HEK293 (cell line): ENCODE measurements around the gene FAM83F.
A peak's percentile ranks its signal among the peaks of the same experiment; 100 is the strongest.

Source experiments
- CTCF ChIA-PET: fragments of 350-600 bp; formaldehyde crosslinking; extraction: SDS; loops from one replicate; lab custom pipeline; 2021; ENCODE audit warnings: antibody characterized with exemption; lab: Yijun Ruan, JAX
- POLR2A ChIA-PET: fragments of 300-600 bp; formaldehyde crosslinking; extraction: SDS; loops from one replicate; lab custom pipeline; 2020; ENCODE audit warnings: antibody characterized with exemption, inconsistent platforms; lab: Yijun Ruan, JAX
- H3K27ac ChIP-seq: fragments of 200-500 bp; sonication (Bioruptor generic); 2 replicates; pipeline ENCODE4 v1.5.1; 2014; ENCODE audit warnings: low read depth, low read length, control low read depth, inconsistent platforms; ENCODE audit errors: extremely low read depth
- H3K36me3 ChIP-seq, 2 experiments: fragments of 200-500 bp in 1 of 2; sonication (Bioruptor generic) in 1 of 2; 1 replicate in 1 of 2; 2 replicates in 1 of 2; pipeline ENCODE4 v1.5.1; 2014 to 2017; ENCODE audit warnings: inconsistent platforms in 2 of 2, low read length in 2 of 2; ENCODE audit not compliant: control insufficient read depth in 2 of 2, insufficient read depth in 1 of 2
- H3K4me1 ChIP-seq: fragments of 200-500 bp; sonication (Bioruptor generic); 2 replicates; pipeline ENCODE4 v1.5.1; 2014; ENCODE audit warnings: mild to moderate bottlenecking, low read length, inconsistent platforms; ENCODE audit not compliant: control insufficient read depth, insufficient read depth
- H3K4me3 ChIP-seq: 2 replicates; pipeline ENCODE4 v1.5.1; 2011; ENCODE audit warnings: low read depth, mild to moderate bottlenecking, control low read depth, low read length, moderate library complexity
- H3K9me3 ChIP-seq: fragments of 200-500 bp; sonication (Bioruptor generic); 2 replicates; pipeline ENCODE4 v1.5.1; 2014; ENCODE audit warnings: low read depth, low read length, inconsistent platforms; ENCODE audit not compliant: control insufficient read depth, insufficient read depth
- EGR2 ChIP-seq: fragments of 450-650 bp; formaldehyde crosslinking; IDR thresholded peaks from 2 replicates; pipeline ENCODE4 v1.5.1; 2016; ENCODE audit warnings: low read depth, missing biosample characterization, missing genetic modification characterization
- PRDM10 ChIP-seq: fragments of 450-650 bp; formaldehyde crosslinking; IDR thresholded peaks from 2 replicates; pipeline ENCODE4 v1.5.1; 2016; ENCODE audit warnings: missing biosample characterization, missing genetic modification characterization
- ZBTB21 ChIP-seq: fragments of 450-650 bp; formaldehyde crosslinking; IDR thresholded peaks from 2 replicates; pipeline ENCODE4 v1.5.1; 2017; ENCODE audit warnings: missing biosample characterization, missing genetic modification characterization
- ZNF157 ChIP-seq: fragments of 450-650 bp; formaldehyde crosslinking; IDR thresholded peaks from 2 replicates; pipeline ENCODE4 v1.5.1; 2016; ENCODE audit warnings: missing biosample characterization, missing genetic modification characterization
- ZNF398 ChIP-seq: fragments of 450-650 bp; formaldehyde crosslinking; IDR thresholded peaks from 2 replicates; pipeline ENCODE4 v1.5.1; 2017; ENCODE audit warnings: missing biosample characterization, missing genetic modification characterization
- ZNF514 ChIP-seq: fragments of 450-650 bp; formaldehyde crosslinking; IDR thresholded peaks from 2 replicates; pipeline ENCODE4 v1.5.1; 2016; ENCODE audit warnings: missing biosample characterization, missing genetic modification characterization
- ZNF571 ChIP-seq: fragments of 450-650 bp; formaldehyde crosslinking; IDR thresholded peaks from 2 replicates; pipeline ENCODE4 v1.5.0; 2017; ENCODE audit warnings: missing biosample characterization, missing genetic modification characterization
- ZNF585B ChIP-seq: fragments of 450-650 bp; formaldehyde crosslinking; IDR thresholded peaks from 2 replicates; pipeline ENCODE4 v1.5.1; 2016; ENCODE audit warnings: missing biosample characterization, missing genetic modification characterization
- ZNF629 ChIP-seq: fragments of 450-650 bp; formaldehyde crosslinking; IDR thresholded peaks from 2 replicates; pipeline ENCODE4 v1.5.1; 2017; ENCODE audit warnings: missing biosample characterization, missing genetic modification characterization
- ZNF670 ChIP-seq: fragments of 450-650 bp; formaldehyde crosslinking; IDR thresholded peaks from 2 replicates; pipeline ENCODE4 v1.5.1; 2016; ENCODE audit warnings: missing biosample characterization, missing genetic modification characterization, low read depth
- ZNF747 ChIP-seq: fragments of 450-650 bp; formaldehyde crosslinking; IDR thresholded peaks from 2 replicates; pipeline ENCODE4 v1.5.1; 2016; ENCODE audit warnings: missing biosample characterization, missing genetic modification characterization
- ZNF76 ChIP-seq: fragments of 450-650 bp; formaldehyde crosslinking; IDR thresholded peaks from 2 replicates; pipeline ENCODE4; 2016; ENCODE audit warnings: low read depth, missing biosample characterization, missing genetic modification characterization, borderline replicate concordance
- ZNF837 ChIP-seq: fragments of 450-650 bp; formaldehyde crosslinking; IDR thresholded peaks from 2 replicates; pipeline ENCODE4 v1.5.1; 2016; ENCODE audit warnings: missing biosample characterization, missing genetic modification characterization
- TF ChIP-seq, protein P1 (sequence below): fragments of 450-650 bp; formaldehyde crosslinking; IDR thresholded peaks from 2 replicates; pipeline ENCODE4; 2016; ENCODE audit warnings: missing biosample characterization, missing genetic modification characterization
- TF ChIP-seq, protein P2 (sequence below): fragments of 450-650 bp; IDR thresholded peaks from 2 replicates; pipeline ENCODE4 v1.5.1; 2018; ENCODE audit warnings: missing biosample characterization, mild to moderate bottlenecking, missing genetic modification characterization
- TF ChIP-seq, protein P3 (sequence below): fragments of 450-650 bp; formaldehyde crosslinking; IDR thresholded peaks from 2 replicates; pipeline ENCODE4 v1.5.1; 2016; ENCODE audit warnings: missing biosample characterization, missing genetic modification characterization, borderline replicate concordance

FAM83F gene

DNA sequence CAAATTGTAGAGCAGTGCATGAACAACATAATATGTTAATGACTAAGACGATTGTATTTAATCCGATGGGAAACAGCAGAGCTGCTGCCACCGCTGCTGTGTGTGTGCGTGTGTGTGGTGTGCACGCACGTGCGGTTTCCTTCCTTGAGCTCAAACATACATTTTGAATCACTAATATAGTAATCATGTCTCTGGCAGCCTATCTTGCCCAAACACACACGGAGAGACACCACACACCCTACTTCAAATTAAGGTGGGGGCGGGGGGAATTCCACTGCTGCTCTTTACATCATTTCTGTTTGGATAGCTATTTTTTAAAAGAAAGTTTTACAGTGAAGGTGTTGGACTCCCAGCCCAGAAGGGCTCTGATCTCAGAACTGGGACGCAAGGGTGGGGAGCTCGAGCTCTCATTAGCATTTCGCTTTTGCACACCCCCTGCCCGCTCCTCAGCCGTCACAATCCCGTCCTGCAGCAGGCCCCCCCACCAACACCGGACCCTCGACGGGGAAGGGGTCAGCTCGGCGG lies 651 bp upstream of the FAM83F start:
- H3K4me1 ChIP-seq: 0 out of 2 replicates have a peak, but pooled peaks cover 5% of the 10 kb centered on the region
- H3K27ac ChIP-seq: no peak overlapping the region
- POLR2A ChIA-PET: no interaction called here
- H3K4me3 ChIP-seq: no peak overlapping the region
- no peaks in the 10 kb centered on the region for H3K9me3 ChIP-seq
- CTCF ChIA-PET: interaction anchor here (0.5 to 1.6 kb wide), 4 partner anchors 11 to 922 kb away, joined by 3 to 4 read pairs (median 3); no protein-coding TSS in a partner anchor
- H3K36me3 ChIP-seq: no peaks in the 10 kb centered on the region
- no peak for TF ChIP-seq ZNF571 (tag by site-specific recombination)
- no peak for TF ChIP-seq ZNF747 (tag by site-specific recombination)
- TF ChIP-seq, all 188 proteins: peak for 0

DNA sequence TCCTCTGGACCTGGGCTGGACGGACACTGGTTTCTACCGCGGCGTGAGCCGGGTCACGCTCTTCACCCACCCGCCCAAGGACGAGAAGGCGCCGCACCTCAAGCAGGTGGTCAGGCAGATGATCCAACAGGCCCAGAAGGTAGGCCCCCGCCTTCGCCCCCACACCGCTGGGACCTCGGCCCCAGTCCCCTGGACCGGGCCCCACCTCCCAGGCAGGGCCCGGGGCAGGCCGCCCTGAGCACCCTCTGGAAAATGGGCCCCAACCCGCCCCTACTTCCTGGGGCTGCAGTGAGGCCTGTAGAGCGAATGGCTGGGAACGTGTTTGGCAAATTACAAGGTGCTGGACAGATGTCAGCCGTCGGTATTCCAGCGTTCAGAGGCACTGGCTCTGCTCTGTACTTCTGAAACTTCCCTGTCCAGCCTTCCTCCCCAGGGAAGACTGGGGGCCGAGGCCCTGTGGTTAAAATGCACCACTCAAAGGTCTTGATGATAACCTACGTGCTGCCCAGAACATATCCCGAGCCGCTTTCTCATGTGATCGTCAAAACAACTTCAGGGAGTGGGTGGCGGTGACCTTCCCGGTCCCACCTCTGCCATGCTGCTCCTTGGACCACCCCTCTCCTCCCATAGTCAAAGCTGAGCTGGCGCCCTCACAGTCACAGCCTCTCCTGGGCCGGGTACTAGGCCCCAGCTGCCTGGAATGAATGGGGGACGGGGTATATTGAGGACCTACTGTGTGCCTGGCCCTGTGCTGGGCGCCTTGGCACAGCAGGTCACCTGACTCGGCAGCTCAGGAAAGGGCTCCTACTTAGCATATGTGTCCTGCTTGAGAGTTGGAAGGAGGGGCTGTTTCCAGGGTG lies 869 bp downstream of the FAM83F start:
- no peak overlapping the region for H3K27ac ChIP-seq
- H3K4me1 ChIP-seq: 0 out of 2 replicates have a peak, but pooled peaks cover 5% of the 10 kb centered on the region
- TF ChIP-seq ZNF585B (tag by site-specific recombination) (no peak), ZNF837 (tag by site-specific recombination) (no peak), ZNF514 (tag by site-specific recombination) (no peak), ZNF398 (no peak)
- TF ChIP-seq, protein P1, sequence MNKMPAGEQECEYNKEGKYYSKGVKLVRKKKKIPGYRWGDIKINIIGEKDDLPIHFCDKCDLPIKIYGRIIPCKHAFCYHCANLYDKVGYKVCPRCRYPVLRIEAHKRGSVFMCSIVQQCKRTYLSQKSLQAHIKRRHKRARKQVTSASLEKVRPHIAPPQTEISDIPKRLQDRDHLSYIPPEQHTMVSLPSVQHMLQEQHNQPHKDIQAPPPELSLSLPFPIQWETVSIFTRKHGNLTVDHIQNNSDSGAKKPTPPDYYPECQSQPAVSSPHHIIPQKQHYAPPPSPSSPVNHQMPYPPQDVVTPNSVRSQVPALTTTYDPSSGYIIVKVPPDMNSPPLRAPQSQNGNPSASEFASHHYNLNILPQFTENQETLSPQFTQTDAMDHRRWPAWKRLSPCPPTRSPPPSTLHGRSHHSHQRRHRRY (tag by site-specific recombination): no peak
- TF ChIP-seq, protein P2, sequence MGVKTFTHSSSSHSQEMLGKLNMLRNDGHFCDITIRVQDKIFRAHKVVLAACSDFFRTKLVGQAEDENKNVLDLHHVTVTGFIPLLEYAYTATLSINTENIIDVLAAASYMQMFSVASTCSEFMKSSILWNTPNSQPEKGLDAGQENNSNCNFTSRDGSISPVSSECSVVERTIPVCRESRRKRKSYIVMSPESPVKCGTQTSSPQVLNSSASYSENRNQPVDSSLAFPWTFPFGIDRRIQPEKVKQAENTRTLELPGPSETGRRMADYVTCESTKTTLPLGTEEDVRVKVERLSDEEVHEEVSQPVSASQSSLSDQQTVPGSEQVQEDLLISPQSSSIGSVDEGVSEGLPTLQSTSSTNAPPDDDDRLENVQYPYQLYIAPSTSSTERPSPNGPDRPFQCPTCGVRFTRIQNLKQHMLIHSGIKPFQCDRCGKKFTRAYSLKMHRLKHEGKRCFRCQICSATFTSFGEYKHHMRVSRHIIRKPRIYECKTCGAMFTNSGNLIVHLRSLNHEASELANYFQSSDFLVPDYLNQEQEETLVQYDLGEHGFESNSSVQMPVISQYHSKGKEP (tag by site-specific recombination): no peak
- TF ChIP-seq, all 188 proteins: peak for 0
- no peaks in the 10 kb centered on the region for H3K9me3 ChIP-seq
- ChIA-PET CTCF (interaction anchor here (0.6 to 1.6 kb wide), 2 partner anchors 29 to 106 kb away, joined by 3 to 4 read pairs; no protein-coding TSS in a partner anchor), POLR2A (no interaction called here)
- H3K4me3 ChIP-seq: no peak overlapping the region
- H3K36me3 ChIP-seq: no peaks in the 10 kb centered on the region

DNA sequence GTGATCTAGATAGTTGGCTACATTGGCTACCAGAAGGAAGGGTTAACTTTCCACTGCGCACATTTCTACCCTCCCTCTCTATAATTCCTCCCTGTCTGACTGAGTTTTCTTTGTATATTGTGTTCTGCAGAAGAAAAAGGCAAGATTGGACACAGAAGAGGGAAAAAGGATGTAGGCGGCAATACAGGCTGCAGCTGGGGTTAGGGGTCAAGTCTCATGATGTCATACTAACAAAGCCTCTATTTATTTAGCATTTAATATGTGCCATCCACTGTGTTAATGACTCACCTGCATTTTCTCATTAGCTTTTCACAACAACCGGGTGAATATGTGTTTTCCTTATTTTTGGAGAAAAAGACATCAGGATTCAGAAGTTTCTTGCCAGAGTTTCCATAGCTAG lies 2.0 kb downstream of the FAM83F start:
- POLR2A ChIA-PET: no interaction called here
- no peaks in the 10 kb centered on the region for H3K36me3 ChIP-seq
- H3K9me3 ChIP-seq: no peaks in the 10 kb centered on the region
- H3K27ac ChIP-seq: no peak overlapping the region
- CTCF ChIA-PET: interaction anchor here (0.6 to 1.6 kb wide), 5 partner anchors 28 to 500 kb away, joined by 3 to 4 read pairs (median 3); no protein-coding TSS in a partner anchor
- H3K4me1 ChIP-seq: 0 out of 2 replicates have a peak, but pooled peaks cover 7% of the 10 kb centered on the region
- no peak overlapping the region for H3K4me3 ChIP-seq
- no peak for TF ChIP-seq ZNF157 (tag by site-specific recombination)
- TF ChIP-seq ZNF629 (tag by site-specific recombination): peak; percentile 66
- TF ChIP-seq, protein P3, sequence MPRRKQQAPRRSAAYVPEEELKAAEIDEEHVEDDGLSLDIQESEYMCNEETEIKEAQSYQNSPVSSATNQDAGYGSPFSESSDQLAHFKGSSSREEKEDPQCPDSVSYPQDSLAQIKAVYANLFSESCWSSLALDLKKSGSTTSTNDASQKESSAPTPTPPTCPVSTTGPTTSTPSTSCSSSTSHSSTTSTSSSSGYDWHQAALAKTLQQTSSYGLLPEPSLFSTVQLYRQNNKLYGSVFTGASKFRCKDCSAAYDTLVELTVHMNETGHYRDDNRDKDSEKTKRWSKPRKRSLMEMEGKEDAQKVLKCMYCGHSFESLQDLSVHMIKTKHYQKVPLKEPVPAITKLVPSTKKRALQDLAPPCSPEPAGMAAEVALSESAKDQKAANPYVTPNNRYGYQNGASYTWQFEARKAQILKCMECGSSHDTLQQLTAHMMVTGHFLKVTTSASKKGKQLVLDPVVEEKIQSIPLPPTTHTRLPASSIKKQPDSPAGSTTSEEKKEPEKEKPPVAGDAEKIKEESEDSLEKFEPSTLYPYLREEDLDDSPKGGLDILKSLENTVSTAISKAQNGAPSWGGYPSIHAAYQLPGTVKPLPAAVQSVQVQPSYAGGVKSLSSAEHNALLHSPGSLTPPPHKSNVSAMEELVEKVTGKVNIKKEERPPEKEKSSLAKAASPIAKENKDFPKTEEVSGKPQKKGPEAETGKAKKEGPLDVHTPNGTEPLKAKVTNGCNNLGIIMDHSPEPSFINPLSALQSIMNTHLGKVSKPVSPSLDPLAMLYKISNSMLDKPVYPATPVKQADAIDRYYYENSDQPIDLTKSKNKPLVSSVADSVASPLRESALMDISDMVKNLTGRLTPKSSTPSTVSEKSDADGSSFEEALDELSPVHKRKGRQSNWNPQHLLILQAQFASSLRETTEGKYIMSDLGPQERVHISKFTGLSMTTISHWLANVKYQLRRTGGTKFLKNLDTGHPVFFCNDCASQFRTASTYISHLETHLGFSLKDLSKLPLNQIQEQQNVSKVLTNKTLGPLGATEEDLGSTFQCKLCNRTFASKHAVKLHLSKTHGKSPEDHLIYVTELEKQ (tag by site-specific recombination): peak; percentile 27; the same call in 1 of the 2 replicates
- TF ChIP-seq ZBTB21 (tag by site-specific recombination): 0 out of 2 replicates have a peak, but pooled peaks have one; percentile 21
- TF ChIP-seq EGR2 (tag by site-specific recombination): no peak
- TF ChIP-seq ZNF76 (tag by site-specific recombination): no peak
- TF ChIP-seq PRDM10 (tag by site-specific recombination): 0 out of 2 replicates have a peak, but pooled peaks have one; percentile 7
- no peak for TF ChIP-seq ZNF670 (tag by site-specific recombination)
